HFFc6 (cell line): ENCODE data around the gene PRG2. TPM values are rescaled to one million over a fixed set of nuclear protein-coding genes. Genes with fewer than 3 reads are reported as not detected.

ENCODE experiments used
- DNase-seq: peaks from one replicate; pipeline ENCODE4 v3.0.0-alpha.2; 2018
- H3K27ac Mint-ChIP-seq: 2 replicates; pipeline ENCODE4 v1.8.0; 2020; ENCODE audit warnings: mild to moderate bottlenecking, mixed read lengths
- H3K27me3 Mint-ChIP-seq: 2 replicates; pipeline ENCODE4 v1.8.0; 2021; ENCODE audit warnings: mild to moderate bottlenecking, moderate library complexity, mixed read lengths; ENCODE audit not compliant: insufficient read depth
- H3K36me3 Mint-ChIP-seq: 2 replicates; pipeline ENCODE4 v1.8.0; 2021; ENCODE audit warnings: low read depth, mixed read lengths
- H3K4me1 Mint-ChIP-seq: 2 replicates; pipeline ENCODE4 v1.8.0; 2020; ENCODE audit warnings: low read depth, mixed read lengths
- H3K4me3 Mint-ChIP-seq: 2 replicates; pipeline ENCODE4 v1.8.0; 2020; ENCODE audit warnings: mild to moderate bottlenecking, moderate library complexity, mixed read lengths
- H3K9me3 Mint-ChIP-seq: 2 replicates; pipeline ENCODE4 v1.8.0; 2020; ENCODE audit warnings: mild to moderate bottlenecking, mixed read lengths
- CTCF ChIP-seq: fragments of 200-600 bp; sonication (generic); IDR thresholded peaks from 2 replicates; pipeline ENCODE4 v1.5.0; 2021; ENCODE audit warnings: antibody characterized with exemption, mild to moderate bottlenecking
- total RNA-seq, 6 experiments: library from RNA; stranded (reverse); fragmentation: NEBNext Ultra II Directional; extraction: Animal tissue kit (Norgen Biotek cat#: 25700); gene quantifications; 2 replicates in 1 of 6; 3 replicates in 5 of 6; pipeline ENCODE4 v1.2.3, GENCODE V29; 2021

Gene PRG2
- total RNA-seq, 6 experiments from 2014 or later = not detected

GRCh38 chr11:57387289-57388030 lies 3.0 kb downstream of the PRG2 start:
- TF ChIP-seq CTCF = no peak
- Mint-ChIP-seq H3K36me3 (no peaks in the 10 kb centered on the region), H3K27ac (no peak overlapping the region), H3K4me3 (no peak overlapping the region), H3K4me1 (no peaks in the 10 kb centered on the region), H3K9me3 (no peaks in the 10 kb centered on the region), H3K27me3 (peaks cover 63% of the 10 kb centered on the region)
- DNase-seq = no peak

GRCh38 chr11:57386178-57386940 lies 4.1 kb downstream of the PRG2 start:
- Mint-ChIP-seq H3K9me3 (no peaks in the 10 kb centered on the region), H3K27ac (no peak overlapping the region), H3K36me3 (no peaks in the 10 kb centered on the region), H3K4me1 (no peaks in the 10 kb centered on the region), H3K4me3 (no peak overlapping the region), H3K27me3 (peaks cover 66% of the 10 kb centered on the region)
- DNase-seq = no peak
- no peak for TF ChIP-seq CTCF

GRCh38 chr11:57380975-57381374 lies 9.5 kb downstream of the PRG2 start, which contains the start of gene PRG3:
PRG3 (minus strand) TSS chr11:57381150; CDS start chr11:57380708, 442 bp downstream.
- TF ChIP-seq CTCF = no peak
- H3K27me3 Mint-ChIP-seq = peaks cover 43% of the 10 kb centered on the region
- H3K36me3 Mint-ChIP-seq = no peaks in the 10 kb centered on the region
- no peak for DNase-seq
- H3K4me3 Mint-ChIP-seq = no peak within 1 kb of the TSS
- H3K9me3 Mint-ChIP-seq = no peaks in the 10 kb centered on the region
- H3K4me1 Mint-ChIP-seq = no peaks in the 10 kb centered on the region
- no peak within 1 kb of the TSS for H3K27ac Mint-ChIP-seq

- no peak overlapping the region for H3K4me3 Mint-ChIP-seq
- no peaks in the 10 kb centered on the region for H3K9me3 Mint-ChIP-seq
- peaks cover 33% of the 10 kb centered on the region for H3K27me3 Mint-ChIP-seq
- H3K4me1 Mint-ChIP-seq = no peaks in the 10 kb centered on the region
- no peaks in the 10 kb centered on the region for H3K36me3 Mint-ChIP-seq
- DNase-seq = no peak
- H3K27ac Mint-ChIP-seq = no peak overlapping the region
- no peak for TF ChIP-seq CTCF
Measured at GRCh38 chr11:57379732-57380131, 10.7 kb downstream of the PRG2 start.

GRCh38 chr11:57378186-57378585 lies 12.3 kb downstream of the PRG2 start:
- no peak for TF ChIP-seq CTCF
- Mint-ChIP-seq H3K9me3 (no peaks in the 10 kb centered on the region), H3K4me3 (no peak overlapping the region), H3K4me1 (no peaks in the 10 kb centered on the region), H3K27me3 (peaks cover 26% of the 10 kb centered on the region), H3K27ac (no peak overlapping the region), H3K36me3 (no peaks in the 10 kb centered on the region)
- no peak for DNase-seq
